Stomach (tissue), 9 donors: ENCODE results near the gene SEMA5B. TPM values are rescaled to one million over a fixed set of nuclear protein-coding genes. Genes with fewer than 3 reads are reported as not detected.

Experiments used
- DNase-seq, 2 donors: peaks; one replicate each; pipeline versions ENCODE4 v3.0.0 to v3.0.0-alpha.2; 2013 to 2019
- H3K27ac ChIP-seq, 5 donors: fragments of 200-600 bp in 4 of 5; sonication (generic) in 4 of 5; one replicate each; pipeline ENCODE4 v1.5.1; 2013 to 2019; ENCODE audit warnings: mild to moderate bottlenecking in 1 of 5, moderate library complexity in 1 of 5
- H3K27me3 ChIP-seq, 3 donors: fragments of 200-600 bp; sonication (generic); one replicate each; pipeline ENCODE4 v1.5.1; 2017 to 2019; ENCODE audit warnings: mixed run types in 1 of 3
- H3K36me3 ChIP-seq, 4 donors: fragments of 200-600 bp; sonication (generic); 1 replicate in 3 of 4; 2 replicates in 1 of 4; pipeline ENCODE4 v1.5.1; 2016 to 2019
- H3K4me1 ChIP-seq, 4 donors: fragments of 200-600 bp; sonication (generic); one replicate each; pipeline ENCODE4 v1.5.1; 2016 to 2019
- H3K4me3 ChIP-seq, 4 donors: fragments of 200-600 bp; sonication (generic) in 3 of 4; one replicate each; pipeline ENCODE4 v1.5.1; 2016 to 2019; ENCODE audit warnings: mild to moderate bottlenecking in 1 of 4
- H3K9me3 ChIP-seq, 4 donors: fragments of 200-600 bp; sonication (generic); one replicate each; pipeline ENCODE4 v1.5.1; 2016 to 2019
- CTCF ChIP-seq, 7 experiments: fragments of 450-650 bp in 4 of 7; fragments of 200-600 bp in 3 of 7; sonication (generic) in 3 of 7; IDR thresholded peaks; one replicate each; pipeline ENCODE4 v1.5.1; 2016 to 2019; ENCODE audit warnings: antibody characterized with exemption in 7 of 7, control low read depth in 2 of 7, mild to moderate bottlenecking in 1 of 7
- EP300 ChIP-seq: sonication (generic); formaldehyde crosslinking; IDR thresholded peaks from one replicate; pipeline ENCODE4 v1.6.1; 2017; ENCODE audit warnings: antibody characterized with exemption
- POLR2A ChIP-seq, 4 donors: fragments of 450-650 bp; IDR thresholded peaks; one replicate each; pipeline ENCODE4 v1.6.1; 2016; ENCODE audit warnings: antibody characterized with exemption in 4 of 4, control low read depth in 2 of 4, mild to moderate bottlenecking in 1 of 4, moderate library complexity in 1 of 4
- POLR2AphosphoS5 ChIP-seq, 3 donors: sonication (generic); formaldehyde crosslinking; IDR thresholded peaks; one replicate each; pipeline ENCODE4 v1.6.1; 2016; ENCODE audit warnings: antibody characterized with exemption in 3 of 3
- WGBS, 5 donors: extraction: QIAGEN DNeasy Blood & Tissue Kit in 3 of 5; methylation state at CpG; one replicate each; pipeline versions ENCODE4 v1.1.5 to v1.1.7; 2013 to 2018; 5-methylcytosine and 5-hydroxymethylcytosine counted together
- intact Hi-C: fragments of 100-400 bp; cut with DNase I; formaldehyde crosslinking; loops from one replicate; pipeline ENCODE4 v1.15.1; 2023; ENCODE audit warnings: low total_unique reads
- polyA plus RNA-seq, 3 donors: library from polyadenylated mRNA; stranded (reverse); fragments of 200-250 nt; gene quantifications; one replicate each; pipeline ENCODE4 v1.2.3, GENCODE V29; 2013
- total RNA-seq, 5 donors: library from RNA; depleted of rRNA; stranded (reverse); fragments of >200 nt; gene quantifications; one replicate each; pipeline versions ENCODE4 v1.1.0 to v1.2.3, GENCODE V29; 2014 to 2016
- donor health status: healthy with polysubstance abuse.
- donor health status: Bipolar disorder and iron deficiency.
- donor health status: healthy.

The SEMA5B gene
- total and polyA plus RNA-seq, 8 donors = 0.15 to 27.2 (median 1.0) TPM; not detected in 2

- 39 to 54% (median 52%) methylated on average over 5 of the region's 5 CpGs for WGBS, 5 donors
- TF ChIP-seq CTCF (IDR thresholded peaks at IDR 0.05) = no peak
- TF ChIP-seq POLR2AphosphoS5 (IDR thresholded peaks at IDR 0.05) = no peak
- no peak for TF ChIP-seq EP300
- no peak for TF ChIP-seq POLR2A (IDR thresholded peaks at IDR 0.05)
- intact Hi-C loops = no loop called here
Observed at GRCh38 chr3:122918576-122919290, 108.8 kb downstream of the SEMA5B start.

GRCh38 chr3:122917412-122917811 is 110.2 kb downstream of the SEMA5B start:
- intact Hi-C loops = no loop called here
- Histone ChIP-seq H3K4me1 (peaks cover 8 to 18% (median 13%) of the 10 kb centered on the region in 4 donors), H3K27ac (no peak overlapping the region), H3K36me3 (no peaks in the 10 kb centered on the region), H3K27me3 (peaks cover 8 to 52% (median 36%) of the 10 kb centered on the region in 3 donors), H3K4me3 (no peak overlapping the region), H3K9me3 (no peaks in the 10 kb centered on the region)
- DNase-seq = no peak
- TF ChIP-seq EP300 = no peak
- no peak for TF ChIP-seq CTCF (IDR thresholded peaks at IDR 0.05)
- no peak for TF ChIP-seq POLR2AphosphoS5 (IDR thresholded peaks at IDR 0.05)
- no peak for TF ChIP-seq POLR2A (IDR thresholded peaks at IDR 0.05)
- WGBS, 5 donors = 74 to 83% (median 76%) methylated on average over 4 of the region's 4 CpGs

More at GRCh38 chr3:122918576-122919290, 108.8 kb downstream of the SEMA5B start:
- H3K9me3 ChIP-seq = no peaks in the 10 kb centered on the region
- peak in 1 of 2 donors; percentile 40 for DNase-seq
- no peaks in the 10 kb centered on the region for H3K36me3 ChIP-seq
- peaks cover 9 to 11% (median 11%) of the 10 kb centered on the region in 4 donors for H3K4me1 ChIP-seq
- H3K27me3 ChIP-seq = peaks cover 10 to 52% (median 33%) of the 10 kb centered on the region in 3 donors
- H3K27ac ChIP-seq = no peak overlapping the region
- H3K4me3 ChIP-seq = no peak overlapping the region

GRCh38 chr3:122916580-122916979 is 111.0 kb downstream of the SEMA5B start:
- no peaks in the 10 kb centered on the region for H3K36me3 ChIP-seq
- H3K9me3 ChIP-seq = no peaks in the 10 kb centered on the region
- peaks cover under 1 to 10% (median 5%) of the 10 kb centered on the region in 4 donors for H3K4me1 ChIP-seq
- WGBS, 5 donors = 76 to 80% (median 79%) methylated on average over 6 of the region's 6 CpGs
- peaks cover 0 to 52% (median 35%) of the 10 kb centered on the region in 3 donors for H3K27me3 ChIP-seq
- TF ChIP-seq POLR2AphosphoS5 (IDR thresholded peaks at IDR 0.05) (no peak), CTCF (IDR thresholded peaks at IDR 0.05) (no peak), POLR2A (IDR thresholded peaks at IDR 0.05) (no peak), EP300 (no peak)
- intact Hi-C loops = no loop called here
- DNase-seq = no peak
- no peak overlapping the region for H3K27ac ChIP-seq
- H3K4me3 ChIP-seq = no peak overlapping the region

- H3K27me3 ChIP-seq = peaks cover 0 to 52% (median 30%) of the 10 kb centered on the region in 3 donors
- TF ChIP-seq CTCF (IDR thresholded peaks at IDR 0.05) = no peak
- TF ChIP-seq EP300 = no peak
- no peak for TF ChIP-seq POLR2AphosphoS5 (IDR thresholded peaks at IDR 0.05)
- peaks cover 0 to 8% (median 3%) of the 10 kb centered on the region in 4 donors for H3K4me1 ChIP-seq
- H3K9me3 ChIP-seq = no peaks in the 10 kb centered on the region
- H3K27ac ChIP-seq = no peak overlapping the region
- intact Hi-C loops = no loop called here
- 54 to 75% (median 69%) methylated on average over 4 of the region's 4 CpGs for WGBS, 5 donors
- H3K36me3 ChIP-seq = no peaks in the 10 kb centered on the region
- no peak for DNase-seq
- H3K4me3 ChIP-seq = no peak overlapping the region
Observed at GRCh38 chr3:122916084-122916483, 111.5 kb downstream of the SEMA5B start.
